ENCODE measurements around the gene CLDN16.

GRCh38 chr3:190359813-190360212 is 28.1 kb upstream of the CLDN16 start:
- TF ChIP-seq POLR2A (IDR thresholded peaks at IDR 0.05) = no peak
- no peak for TF ChIP-seq EP300 (IDR thresholded peaks at IDR 0.05)
- TF ChIP-seq CTCF (IDR thresholded peaks at IDR 0.05) = no peak
- no peak for TF ChIP-seq POLR2AphosphoS5 (IDR thresholded peaks at IDR 0.05)

Measured in stomach (tissue), 4 donors.